Keratinocyte (primary cell): ENCODE results near the gene CDC42BPG. TPM values are rescaled to one million over a fixed set of nuclear protein-coding genes. Genes with fewer than 3 reads are reported as not detected.

Experiments used
- DNase-seq: peaks from one replicate; pipeline ENCODE4 v3.0.0-alpha.2; 2011; ENCODE audit warnings: low read depth, missing footprints, low spot score
- FAIRE-seq: peaks from 2 replicates; lab custom pipeline; 2011; peaks lifted over from hg19 to GRCh38; lab: Jason Lieb, UNC
- H2AFZ ChIP-seq: 2 replicates; pipeline ENCODE4 v1.6.0; 2012; ENCODE audit warnings: low read length, control low read depth, inconsistent platforms; ENCODE audit not compliant: control insufficient read depth
- H3K27ac ChIP-seq: 2 replicates; pipeline ENCODE4 v1.5.1; 2011; ENCODE audit warnings: low read length; ENCODE audit not compliant: control insufficient read depth, insufficient read depth
- H3K27me3 ChIP-seq: 3 replicates; pipeline ENCODE4 v1.6.0; 2011; ENCODE audit warnings: low read length; ENCODE audit not compliant: control insufficient read depth, insufficient read depth; ENCODE audit errors: extremely low read depth
- H3K36me3 ChIP-seq, 2 experiments: 2 replicates in 1 of 2; 3 replicates in 1 of 2; pipeline ENCODE4 v1.5.1; 2011; ENCODE audit warnings: low read length in 2 of 2, mild to moderate bottlenecking in 1 of 2; ENCODE audit not compliant: control insufficient read depth in 2 of 2, insufficient read depth in 2 of 2; ENCODE audit errors: extremely low read depth in 1 of 2
- H3K4me1 ChIP-seq: 3 replicates; pipeline ENCODE4 v1.5.1; 2011; ENCODE audit warnings: low read length; ENCODE audit not compliant: control insufficient read depth, insufficient read depth; ENCODE audit errors: extremely low read depth
- H3K4me2 ChIP-seq: 3 replicates; pipeline ENCODE4 v1.6.0; 2011; ENCODE audit warnings: low read depth, low read length; ENCODE audit not compliant: control insufficient read depth, insufficient read depth; ENCODE audit errors: extremely low read depth
- H3K4me3 ChIP-seq, 3 experiments: fragments of 200-600 bp in 1 of 3; sonication (generic) in 1 of 3; 2 replicates in 2 of 3; 3 replicates in 1 of 3; pipeline ENCODE4 v1.5.1; 2011 to 2016; ENCODE audit warnings: low read length in 3 of 3, mild to moderate bottlenecking in 3 of 3, control low read depth in 2 of 3, inconsistent platforms in 1 of 3, low read depth in 1 of 3, mixed read lengths in 1 of 3, mixed run types in 1 of 3, moderate library complexity in 1 of 3; ENCODE audit not compliant: control insufficient read depth in 2 of 3, insufficient read depth in 2 of 3; ENCODE audit errors: extremely low read depth in 1 of 3
- H3K79me2 ChIP-seq: 2 replicates; pipeline ENCODE4 v1.6.0; 2012; ENCODE audit warnings: low read length; ENCODE audit not compliant: control insufficient read depth, insufficient read depth
- H3K9ac ChIP-seq: 3 replicates; pipeline ENCODE4 v1.6.0; 2011; ENCODE audit warnings: low read length; ENCODE audit not compliant: control insufficient read depth, insufficient read depth; ENCODE audit errors: extremely low read depth
- H3K9me1 ChIP-seq: 3 replicates; pipeline ENCODE4 v1.6.0; 2011; ENCODE audit warnings: low read length; ENCODE audit not compliant: control insufficient read depth, insufficient read depth; ENCODE audit errors: extremely low read depth
- H3K9me3 ChIP-seq: 2 replicates; pipeline ENCODE4 v1.5.1; 2012; ENCODE audit warnings: low read depth, low read length; ENCODE audit not compliant: control insufficient read depth
- H4K20me1 ChIP-seq: 3 replicates; pipeline ENCODE4 v1.6.0; 2011; ENCODE audit warnings: low read length; ENCODE audit not compliant: control insufficient read depth, insufficient read depth; ENCODE audit errors: extremely low read depth
- EZH2 ChIP-seq: IDR thresholded peaks from one replicate; pipeline ENCODE4 v1.6.1; 2012; ENCODE audit warnings: inconsistent platforms, mild to moderate bottlenecking, low read length, moderate library complexity
- dilution Hi-C: fragments of 300-500 bp; cut with MboI; formaldehyde crosslinking; loops from one replicate; pipeline ENCODE4 v1.7.0; 2020; ENCODE audit warnings: low sequenced_read_pairs; ENCODE audit not compliant: extremely low pct_ligation_motif_present
- polyA plus RNA-seq, 5 experiments: library from polyadenylated mRNA; depleted of rRNA in 3 of 5; stranded (reverse) in 3 of 5; stranded (forward) in 1 of 5; unstranded in 1 of 5; fragments of >200 nt; gene quantifications; 1 replicate in 1 of 5; 2 replicates in 3 of 5; 3 replicates in 1 of 5; pipeline versions ENCODE4 v1.2.1 to v1.2.3, GENCODE V29; 2011 to 2012; ENCODE audit warnings: missing spikeins in 2 of 5, low read depth in 1 of 5, low replicate concordance in 1 of 5
- TF ChIP-seq, protein P1 (sequence below), 3 experiments: IDR thresholded peaks in 1 of 3; conservative IDR thresholded peaks in 1 of 3; optimal IDR thresholded peaks in 1 of 3; 2 replicates in 2 of 3; 3 replicates in 1 of 3; pipeline versions ENCODE3 to v1.5.1; 2011; ENCODE audit warnings: low read length in 3 of 3, mild to moderate bottlenecking in 3 of 3, moderate library complexity in 2 of 3, control low read depth in 1 of 3, inconsistent platforms in 1 of 3; ENCODE audit not compliant: insufficient read depth in 2 of 3; ENCODE audit errors: extremely low read depth in 1 of 3

The CDC42BPG gene
- polyA plus RNA-seq, 1 donor (not counting 4 experiments of a cell fraction or from before 2014, with no cell fraction given) = 2.5 TPM

DNA sequence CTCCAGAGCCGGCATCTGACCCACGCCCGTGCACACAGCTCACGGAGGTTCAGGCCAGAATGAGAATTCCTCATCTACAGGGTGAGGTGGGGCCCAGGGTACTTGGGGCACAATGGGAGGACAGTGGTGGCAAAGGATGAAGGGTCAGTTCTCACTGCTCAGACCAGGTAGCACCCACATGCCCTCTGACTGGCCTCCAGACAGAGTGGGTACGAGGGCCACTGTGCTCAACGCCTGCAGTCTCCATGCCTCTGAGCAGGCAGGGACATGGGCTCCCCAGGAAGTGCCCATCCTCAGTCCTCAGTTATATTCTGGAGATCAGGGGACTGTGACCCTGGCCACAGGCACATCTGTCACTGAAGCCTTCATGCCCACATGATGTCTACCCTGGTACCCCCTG is 13.0 kb upstream of the CDC42BPG start:
- peaks cover 47% of the 10 kb centered on the region for H3K79me2 ChIP-seq

DNA sequence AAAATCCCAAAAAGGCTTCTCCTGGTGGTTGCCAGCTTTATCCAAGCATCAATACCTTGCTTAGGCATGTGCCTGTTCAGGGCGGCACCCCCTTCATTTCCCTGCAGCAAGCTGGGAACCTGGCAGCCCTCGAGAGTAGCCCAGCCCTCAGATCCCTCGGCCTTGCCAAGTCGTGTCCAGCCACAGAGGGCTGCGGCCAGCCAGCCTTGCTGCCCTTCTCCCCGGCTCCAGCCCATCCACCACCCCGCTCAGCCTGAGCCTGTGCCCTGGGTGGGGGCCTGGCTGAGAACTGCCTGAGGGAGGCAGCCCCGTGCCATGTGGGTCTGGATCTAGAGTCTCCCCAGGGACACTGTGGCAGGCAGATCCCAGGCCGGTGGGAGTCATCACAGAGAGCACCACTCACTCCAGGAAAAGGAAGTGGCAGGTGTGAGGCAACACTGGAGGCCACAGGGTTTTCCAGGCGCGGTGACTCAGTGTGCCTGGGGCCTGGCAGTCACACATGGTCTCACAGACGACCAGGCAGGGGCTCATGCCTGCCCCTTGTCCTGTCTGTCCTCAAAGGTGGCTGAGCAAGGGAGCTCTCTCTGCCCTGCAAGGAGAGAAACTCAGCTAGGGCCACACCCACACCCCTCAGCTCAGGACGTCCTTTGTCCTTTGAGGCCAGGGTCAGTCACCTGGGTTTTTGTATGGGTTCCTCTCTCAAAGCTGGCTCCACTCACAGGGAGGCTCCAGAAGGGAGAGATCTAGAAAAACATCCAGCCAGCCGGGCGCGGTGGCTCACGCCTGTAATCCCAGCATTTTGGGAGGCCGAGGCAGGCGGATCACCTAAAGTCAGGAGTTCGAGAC is 12.2 kb upstream of the CDC42BPG start:
- Histone ChIP-seq H3K4me3 (peak overlapping the region in 1 of 3 experiments; percentile 4), H3K27ac (peak overlapping the region; percentile 88), H3K4me1 (peaks cover 37% of the 10 kb centered on the region), H3K36me3 (peaks cover 29 to 56% of the 10 kb centered on the region in 2 experiments), H3K79me2 (peaks cover 40% of the 10 kb centered on the region), H4K20me1 (no peaks in the 10 kb centered on the region), H3K9me1 (no peaks in the 10 kb centered on the region), H3K27me3 (no peaks in the 10 kb centered on the region), H3K4me2 (peak overlapping the region; percentile 66), H3K9me3 (no peaks in the 10 kb centered on the region), H2AFZ (no peak overlapping the region), H3K9ac (peak overlapping the region; percentile 80)
- DNase-seq (peak; percentile 75), FAIRE-seq (peak; percentile 91)
- no peak for TF ChIP-seq EZH2
- TF ChIP-seq, protein P1, sequence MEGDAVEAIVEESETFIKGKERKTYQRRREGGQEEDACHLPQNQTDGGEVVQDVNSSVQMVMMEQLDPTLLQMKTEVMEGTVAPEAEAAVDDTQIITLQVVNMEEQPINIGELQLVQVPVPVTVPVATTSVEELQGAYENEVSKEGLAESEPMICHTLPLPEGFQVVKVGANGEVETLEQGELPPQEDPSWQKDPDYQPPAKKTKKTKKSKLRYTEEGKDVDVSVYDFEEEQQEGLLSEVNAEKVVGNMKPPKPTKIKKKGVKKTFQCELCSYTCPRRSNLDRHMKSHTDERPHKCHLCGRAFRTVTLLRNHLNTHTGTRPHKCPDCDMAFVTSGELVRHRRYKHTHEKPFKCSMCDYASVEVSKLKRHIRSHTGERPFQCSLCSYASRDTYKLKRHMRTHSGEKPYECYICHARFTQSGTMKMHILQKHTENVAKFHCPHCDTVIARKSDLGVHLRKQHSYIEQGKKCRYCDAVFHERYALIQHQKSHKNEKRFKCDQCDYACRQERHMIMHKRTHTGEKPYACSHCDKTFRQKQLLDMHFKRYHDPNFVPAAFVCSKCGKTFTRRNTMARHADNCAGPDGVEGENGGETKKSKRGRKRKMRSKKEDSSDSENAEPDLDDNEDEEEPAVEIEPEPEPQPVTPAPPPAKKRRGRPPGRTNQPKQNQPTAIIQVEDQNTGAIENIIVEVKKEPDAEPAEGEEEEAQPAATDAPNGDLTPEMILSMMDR (optimal IDR thresholded peaks at IDR 0.05 in 1 of 3, IDR thresholded peaks at IDR 0.05 in 1 of 3, conservative IDR thresholded peaks at IDR 0.05 in 1 of 3; ENCODE audit: extremely low read depth in 1 of 3, insufficient read depth in 2 of 3, low read length in 3 of 3) = no peak
- dilution Hi-C loops = no loop called here

More for the DNA sequence above, 13.0 kb upstream of the CDC42BPG start:
- FAIRE-seq = no peak
- no peaks in the 10 kb centered on the region for H3K9me3 ChIP-seq
- H3K4me1 ChIP-seq = peaks cover 37% of the 10 kb centered on the region
- no peaks in the 10 kb centered on the region for H3K9me1 ChIP-seq
- H3K27me3 ChIP-seq = no peaks in the 10 kb centered on the region
- H3K4me2 ChIP-seq = no peak overlapping the region
- no peak overlapping the region for H3K9ac ChIP-seq
- dilution Hi-C loops = no loop called here
- H4K20me1 ChIP-seq = no peaks in the 10 kb centered on the region
- H3K4me3 ChIP-seq = no peak overlapping the region
- no peak for DNase-seq
- H2AFZ ChIP-seq = no peak overlapping the region
- H3K36me3 ChIP-seq = peaks cover 29 to 53% of the 10 kb centered on the region in 2 experiments
- no peak for TF ChIP-seq EZH2
- TF ChIP-seq, protein P1 (optimal IDR thresholded peaks at IDR 0.05 in 1 of 3, IDR thresholded peaks at IDR 0.05 in 1 of 3, conservative IDR thresholded peaks at IDR 0.05 in 1 of 3; ENCODE audit: extremely low read depth in 1 of 3, insufficient read depth in 2 of 3, low read length in 3 of 3) = no peak
- peak overlapping the region; percentile 36 for H3K27ac ChIP-seq
